Activated T-helper 9 cell treated with anti-CD3 and anti-CD28 coated beads, Interleukin-2, amount 50 U/mL, for 16 hours (primary cell): Measurements from ENCODE around the gene HASPIN.

Experiments
- DNase-seq: peaks from one replicate; pipeline ENCODE4 v3.0.0-alpha.2; 2020; ENCODE audit warnings: low read depth

HASPIN gene

GRCh38 chr17:3738562-3739295, 15.0 kb downstream of the HASPIN start:
- peak; percentile 57 for DNase-seq

- no peak for DNase-seq
Observed at GRCh38 chr17:3739422-3740124, 15.9 kb downstream of the HASPIN start.

- no peak for DNase-seq
Observed at GRCh38 chr17:3740611-3741073, 16.9 kb downstream of the HASPIN start.

GRCh38 chr17:3744014-3744413, 20.3 kb downstream of the HASPIN start:
- no peak for DNase-seq

GRCh38 chr17:3745071-3745470, 21.4 kb downstream of the HASPIN start:
- no peak for DNase-seq

- DNase-seq: no peak
Observed at GRCh38 chr17:3747805-3748204, 24.1 kb downstream of the HASPIN start.

GRCh38 chr17:3748576-3748975, 24.9 kb downstream of the HASPIN start:
- no peak for DNase-seq

GRCh38 chr17:3750296-3750695, 26.6 kb downstream of the HASPIN start:
- DNase-seq: no peak

- DNase-seq: no peak
Observed at GRCh38 chr17:3750926-3751325, 27.2 kb downstream of the HASPIN start.

GRCh38 chr17:3751836-3752235, 28.1 kb downstream of the HASPIN start:
- DNase-seq: no peak

GRCh38 chr17:3753624-3754023, 29.9 kb downstream of the HASPIN start:
- no peak for DNase-seq

GRCh38 chr17:3754066-3754457, 30.4 kb downstream of the HASPIN start:
- no peak for DNase-seq

- peak; percentile 57 for DNase-seq
Observed at GRCh38 chr17:3754458-3755334, 31.0 kb downstream of the HASPIN start.

- DNase-seq: no peak
Observed at GRCh38 chr17:3755335-3756030, 31.8 kb downstream of the HASPIN start.

GRCh38 chr17:3759597-3760216, 36.0 kb downstream of the HASPIN start:
- DNase-seq: no peak

- no peak for DNase-seq
Observed at GRCh38 chr17:3761036-3761917, 37.6 kb downstream of the HASPIN start.

GRCh38 chr17:3761918-3762380, 38.2 kb downstream of the HASPIN start:
- no peak for DNase-seq

- peak; percentile 28 for DNase-seq
Observed at GRCh38 chr17:3762922-3763776, 39.4 kb downstream of the HASPIN start.

- no peak for DNase-seq
Observed at GRCh38 chr17:3763777-3764170, 40.1 kb downstream of the HASPIN start.
